B cell (primary cell): Measurements from ENCODE around the gene C3orf22. TPM values are rescaled to one million over a fixed set of nuclear protein-coding genes. Genes with fewer than 3 reads are reported as not detected.

Source experiments
- ATAC-seq: fragments of 200-7000 bp; cut with Tn5 transposase; one replicate; pipeline ENCODE4 v1.10.0; 2021; ENCODE audit warnings: low read depth, mild to moderate bottlenecking, moderate number of reproducible peaks, moderate library complexity
- CTCF ChIA-PET: fragments of 350-600 bp; sonication (Branson Sonifier 250); formaldehyde crosslinking; loops from one replicate; lab custom pipeline; 2021; ENCODE audit warnings: antibody characterized with exemption, inconsistent platforms; lab: Charles Lee
- POLR2A ChIA-PET: fragments of 350-600 bp; sonication (Branson Sonifier 250); formaldehyde crosslinking; loops from one replicate; lab custom pipeline; 2021; ENCODE audit warnings: antibody characterized with exemption; lab: Charles Lee
- DNase-seq: peaks from one replicate; pipeline ENCODE4 v3.0.0; 2013
- H2AFZ ChIP-seq: 2 replicates; pipeline ENCODE4 v1.6.1; 2012; ENCODE audit warnings: mild to moderate bottlenecking, low read depth, low read length; ENCODE audit not compliant: insufficient read depth, poor library complexity, severe bottlenecking
- H3K27ac ChIP-seq, 2 donors: 1 replicate in 1 of 2; 2 replicates in 1 of 2; pipeline ENCODE4 v1.5.1; 2012 to 2013; ENCODE audit warnings: low read length in 2 of 2, mild to moderate bottlenecking in 2 of 2, moderate library complexity in 1 of 2
- H3K27me3 ChIP-seq, 4 experiments: fragments of 200-600 bp in 1 of 4; sonication (generic) in 1 of 4; replicated peaks in 1 of 4; 1 replicate in 2 of 4; 2 replicates in 2 of 4; pipeline versions ENCODE4 v1.6.1 to v1.7.0; 2013 to 2016; ENCODE audit warnings: low read length in 3 of 4, mild to moderate bottlenecking in 2 of 4, mixed read lengths in 1 of 4, moderate library complexity in 1 of 4; ENCODE audit not compliant: insufficient read depth in 4 of 4, control insufficient read depth in 3 of 4; ENCODE audit errors: control extremely low read depth in 1 of 4
- H3K36me3 ChIP-seq, 2 experiments: replicated peaks in 1 of 2; 1 replicate in 1 of 2; 2 replicates in 1 of 2; pipeline versions ENCODE4 v1.6.1 to v1.7.1; 2013; ENCODE audit warnings: low read length in 1 of 2; ENCODE audit not compliant: insufficient read depth in 2 of 2, control insufficient read depth in 1 of 2; ENCODE audit errors: control extremely low read depth in 1 of 2, extremely low read depth in 1 of 2
- H3K4me1 ChIP-seq, 2 donors: fragments of 200-600 bp in 1 of 2; sonication (generic) in 1 of 2; 1 replicate in 1 of 2; 2 replicates in 1 of 2; pipeline versions ENCODE4 v1.5.1 to v1.6.1; 2013 to 2017; ENCODE audit warnings: low read length in 2 of 2; ENCODE audit not compliant: control insufficient read depth in 2 of 2, insufficient read depth in 2 of 2
- H3K4me2 ChIP-seq: replicated peaks from 2 replicates; pipeline ENCODE3; 2012; ENCODE audit warnings: mild to moderate bottlenecking, low read depth, low read length; ENCODE audit not compliant: poor library complexity, severe bottlenecking
- H3K4me3 ChIP-seq, 5 experiments: fragments of 200-600 bp in 1 of 5; sonication (generic) in 1 of 5; 1 replicate in 3 of 5; 2 replicates in 2 of 5; pipeline versions ENCODE4 v1.5.1 to v1.7.0; 2011 to 2016; ENCODE audit warnings: low read length in 4 of 5, mild to moderate bottlenecking in 4 of 5, low read depth in 2 of 5, control low read depth in 1 of 5, moderate library complexity in 1 of 5; ENCODE audit not compliant: insufficient read depth in 1 of 5; ENCODE audit errors: control extremely low read depth in 1 of 5, extremely low read depth in 1 of 5
- H3K79me2 ChIP-seq: fragments of 200-600 bp; sonication (generic); one replicate; pipeline ENCODE4 v1.6.0; 2016; ENCODE audit warnings: low read length; ENCODE audit not compliant: control insufficient read depth, insufficient read depth
- H3K9ac ChIP-seq: fragments of 200-600 bp; sonication (generic); 2 replicates; pipeline ENCODE4 v1.6.1; 2017; ENCODE audit warnings: mild to moderate bottlenecking, low read length, moderate library complexity
- H3K9me3 ChIP-seq, 3 donors: one replicate each; pipeline versions ENCODE4 v1.6.1 to v1.7.1; 2013; ENCODE audit warnings: low read length in 2 of 3; ENCODE audit not compliant: control insufficient read depth in 2 of 3, insufficient read depth in 1 of 3; ENCODE audit errors: control extremely low read depth in 1 of 3
- H4K20me1 ChIP-seq: 2 replicates; pipeline ENCODE4 v1.6.0; 2012; ENCODE audit warnings: mild to moderate bottlenecking, low read length; ENCODE audit not compliant: insufficient read depth, control insufficient read depth, poor library complexity, severe bottlenecking
- H3K27ac Mint-ChIP-seq: one replicate; pipeline ENCODE4 v1.8.0; 2021; ENCODE audit warnings: mixed read lengths
- H3K27me3 Mint-ChIP-seq: one replicate; pipeline ENCODE4 v1.8.0; 2021; ENCODE audit warnings: mixed read lengths
- H3K4me1 Mint-ChIP-seq: one replicate; pipeline ENCODE4 v1.8.0; 2021; ENCODE audit warnings: mixed read lengths
- H3K4me3 Mint-ChIP-seq: one replicate; pipeline ENCODE4 v1.8.0; 2021; ENCODE audit warnings: mixed read lengths
- H3K9me3 Mint-ChIP-seq: one replicate; pipeline ENCODE4 v1.8.0; 2022; ENCODE audit warnings: mixed read lengths; ENCODE audit not compliant: insufficient read depth
- CTCF ChIP-seq: fragments of 200-600 bp; IDR thresholded peaks from one replicate; pipeline ENCODE4 v1.8.0; 2022; ENCODE audit warnings: antibody characterized with exemption, mild to moderate bottlenecking
- EZH2 ChIP-seq: IDR thresholded peaks from 2 replicates; pipeline ENCODE4 v1.6.1; 2012; ENCODE audit warnings: borderline replicate concordance, low read depth, mild to moderate bottlenecking, moderate library complexity, low read length; ENCODE audit not compliant: insufficient read depth, poor library complexity, severe bottlenecking
- WGBS: methylation state at CpG from one replicate; pipeline ENCODE4 v1.1.5; 2013; ENCODE audit warnings: missing lambda C conversion rate; ENCODE audit not compliant: insufficient coverage; 5-methylcytosine and 5-hydroxymethylcytosine counted together
- intact Hi-C: fragments of 100-400 bp; cut with micrococcal nuclease; formaldehyde crosslinking; loops from one replicate; pipeline ENCODE4 v1.10.0; 2022
- polyA plus RNA-seq: library from polyadenylated mRNA; depleted of rRNA; stranded (reverse); fragments of >200 nt; gene quantifications from 2 replicates; pipeline ENCODE4 v1.2.3, GENCODE V29; 2012
- total RNA-seq, 2 donors: library from RNA; stranded (reverse); fragments of 120-200 nt in 1 of 2; gene quantifications; 1 replicate in 1 of 2; 2 replicates in 1 of 2; pipeline versions ENCODE4 v1.2.3 to v1.2.4, GENCODE V29; 2013 to 2022

The C3orf22 gene
- total and polyA plus RNA-seq, 2 donors (not counting 1 experiment from before 2014, with no cell fraction given), result not detected

DNA sequence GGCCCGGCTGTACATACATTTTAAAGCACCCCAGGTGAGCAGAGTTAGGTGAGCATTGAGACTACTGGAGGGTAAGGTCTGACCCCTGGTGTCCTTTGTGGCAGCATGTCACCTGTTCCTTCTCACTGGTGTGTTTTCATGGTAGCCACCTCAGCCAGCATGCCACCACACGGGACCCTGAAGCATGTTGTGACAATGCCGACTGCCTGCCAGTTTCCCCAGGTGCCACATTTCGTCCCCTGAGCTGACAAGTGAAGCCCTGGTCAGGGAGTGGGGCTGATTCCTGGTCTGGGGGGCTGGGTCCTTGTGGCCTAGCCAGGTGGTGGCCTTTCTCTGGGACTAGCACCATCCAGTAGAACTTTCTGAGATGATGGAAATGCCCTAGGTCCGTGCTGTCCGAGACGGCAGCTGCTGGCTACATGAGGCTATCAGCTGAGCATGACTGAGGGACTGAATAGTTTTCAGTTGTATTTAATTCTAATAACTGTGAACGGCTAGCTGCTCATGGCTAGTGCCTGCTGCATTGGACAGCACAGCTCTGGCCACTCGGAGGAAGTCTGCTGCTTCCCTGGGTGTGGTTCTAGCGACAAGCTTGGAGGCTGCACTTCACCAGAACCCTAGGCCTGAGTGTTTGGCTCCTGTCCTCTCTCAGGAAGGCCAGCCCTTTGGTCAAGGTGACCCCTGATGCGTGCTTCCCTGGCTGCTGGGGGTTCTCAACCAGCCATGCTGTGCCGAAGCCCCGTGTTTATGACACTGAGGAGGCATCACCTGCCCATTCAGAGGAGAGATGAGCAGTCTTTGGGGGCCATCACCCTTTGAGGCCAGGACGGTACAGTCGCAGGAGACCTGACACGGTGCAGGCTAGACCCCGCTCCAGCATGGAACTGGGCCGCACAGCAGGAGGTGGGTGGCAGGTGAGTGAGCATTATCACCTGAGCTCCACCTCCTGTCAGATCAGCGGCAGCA is 3.9 kb downstream of the C3orf22 start:
- ChIA-PET POLR2A (no interaction called here), CTCF (interaction anchor here (0.7 kb wide), 1 partner anchor 1995 kb away, joined by 4 read pairs; no protein-coding TSS in a partner anchor)
- ATAC-seq, result no peak

More for the DNA sequence above, 3.9 kb downstream of the C3orf22 start:
- Histone ChIP-seq H3K4me1 (no peaks in the 10 kb centered on the region), H2AFZ (no peak overlapping the region), H3K27me3 (no peaks in the 10 kb centered on the region), H3K4me2 (no peak overlapping the region), H3K79me2 (no peaks in the 10 kb centered on the region), H4K20me1 (no peaks in the 10 kb centered on the region), H3K9me3 (no peaks in the 10 kb centered on the region), H3K9ac (no peak overlapping the region), H3K36me3 (no peaks in the 10 kb centered on the region), H3K27ac (no peak overlapping the region), H3K4me3 (no peak overlapping the region)
- Mint-ChIP-seq H3K4me3 (no peak overlapping the region), H3K4me1 (no peaks in the 10 kb centered on the region), H3K27ac (no peak overlapping the region), H3K9me3 (no peaks in the 10 kb centered on the region), H3K27me3 (peaks cover 6% of the 10 kb centered on the region)
- intact Hi-C loops, result no loop called here
- WGBS, result 88% methylated on average over 18 of the region's 19 CpGs
- TF ChIP-seq EZH2, result no peak
- no peak for TF ChIP-seq CTCF
- no peak for DNase-seq
